Endothelial cell of umbilical vein (primary cell): ENCODE results near the gene CLRN3.

Experiments
- FOS ChIP-seq: IDR thresholded peaks from 2 replicates; pipeline ENCODE4 v1.6.1; 2011; ENCODE audit warnings: mild to moderate bottlenecking, low read length, moderate library complexity, borderline replicate concordance; ENCODE audit not compliant: insufficient read depth
- POLR2AphosphoS5 ChIP-seq: IDR thresholded peaks from 2 replicates; pipeline ENCODE4 v1.6.1; 2012; ENCODE audit warnings: low read depth, mild to moderate bottlenecking, control low read depth, low read length, moderate library complexity; ENCODE audit not compliant: insufficient read depth
- TF ChIP-seq, protein P1 (sequence below), 2 donors: IDR thresholded peaks; 1 replicate in 1 of 2; 2 replicates in 1 of 2; pipeline ENCODE4 v1.5.1; 2011; ENCODE audit warnings: low read length in 2 of 2, mild to moderate bottlenecking in 2 of 2, moderate library complexity in 2 of 2, control low read depth in 1 of 2, inconsistent platforms in 1 of 2, low read depth in 1 of 2; ENCODE audit not compliant: insufficient read depth in 1 of 2; ENCODE audit errors: extremely low read depth in 1 of 2

DNA sequence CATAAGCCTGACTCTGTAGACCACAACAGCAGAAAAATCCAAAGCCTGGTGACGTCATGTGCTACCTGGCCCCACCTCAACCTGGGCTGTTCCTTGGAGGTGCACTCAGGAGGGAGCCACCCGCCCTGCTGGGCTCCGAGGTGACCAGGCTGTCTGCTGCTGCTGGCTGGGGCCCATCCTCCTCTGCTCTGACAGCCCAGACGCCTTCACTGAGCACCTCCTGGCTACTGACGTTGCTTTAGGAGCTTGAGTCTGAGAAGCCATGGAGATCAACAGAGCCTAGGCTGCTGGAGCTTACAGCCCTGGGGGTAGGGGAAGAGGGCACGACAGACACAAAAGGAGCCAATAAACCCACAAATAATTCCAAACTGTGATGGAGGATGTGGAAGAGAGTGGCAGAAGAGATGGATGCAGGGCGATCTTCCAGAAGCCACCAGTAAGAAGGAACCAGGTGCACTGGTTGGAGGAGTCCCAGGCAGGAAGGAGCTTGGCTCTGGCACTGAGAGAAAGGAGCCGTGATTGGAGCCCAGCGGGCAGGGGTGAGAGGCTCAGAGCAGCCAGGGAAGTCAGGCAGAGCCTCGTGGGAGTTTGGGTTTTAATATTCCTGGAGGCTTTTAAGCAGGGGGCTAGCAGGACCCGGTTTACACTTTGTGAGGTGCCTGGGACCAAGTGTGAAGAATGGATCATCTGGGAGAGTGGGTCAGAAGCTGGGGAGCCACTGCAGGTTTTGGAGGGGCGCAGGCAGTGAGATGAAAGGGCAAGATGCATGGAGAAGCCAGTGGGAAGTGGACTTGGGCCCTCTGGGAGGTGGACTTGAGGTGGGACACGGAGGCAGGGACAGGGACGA, 12.5 kb upstream of the CLRN3 start:
- TF ChIP-seq POLR2AphosphoS5 = no peak
- TF ChIP-seq, protein P1, sequence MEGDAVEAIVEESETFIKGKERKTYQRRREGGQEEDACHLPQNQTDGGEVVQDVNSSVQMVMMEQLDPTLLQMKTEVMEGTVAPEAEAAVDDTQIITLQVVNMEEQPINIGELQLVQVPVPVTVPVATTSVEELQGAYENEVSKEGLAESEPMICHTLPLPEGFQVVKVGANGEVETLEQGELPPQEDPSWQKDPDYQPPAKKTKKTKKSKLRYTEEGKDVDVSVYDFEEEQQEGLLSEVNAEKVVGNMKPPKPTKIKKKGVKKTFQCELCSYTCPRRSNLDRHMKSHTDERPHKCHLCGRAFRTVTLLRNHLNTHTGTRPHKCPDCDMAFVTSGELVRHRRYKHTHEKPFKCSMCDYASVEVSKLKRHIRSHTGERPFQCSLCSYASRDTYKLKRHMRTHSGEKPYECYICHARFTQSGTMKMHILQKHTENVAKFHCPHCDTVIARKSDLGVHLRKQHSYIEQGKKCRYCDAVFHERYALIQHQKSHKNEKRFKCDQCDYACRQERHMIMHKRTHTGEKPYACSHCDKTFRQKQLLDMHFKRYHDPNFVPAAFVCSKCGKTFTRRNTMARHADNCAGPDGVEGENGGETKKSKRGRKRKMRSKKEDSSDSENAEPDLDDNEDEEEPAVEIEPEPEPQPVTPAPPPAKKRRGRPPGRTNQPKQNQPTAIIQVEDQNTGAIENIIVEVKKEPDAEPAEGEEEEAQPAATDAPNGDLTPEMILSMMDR (IDR thresholded peaks at IDR 0.05; ENCODE audit: extremely low read depth in 1 of 2, insufficient read depth in 1 of 2, low read depth in 1 of 2, low read length in 2 of 2) = no peak
- TF ChIP-seq FOS = no peak
